ENCODE results near the gene FAM219A.

Gene FAM219A

DNA sequence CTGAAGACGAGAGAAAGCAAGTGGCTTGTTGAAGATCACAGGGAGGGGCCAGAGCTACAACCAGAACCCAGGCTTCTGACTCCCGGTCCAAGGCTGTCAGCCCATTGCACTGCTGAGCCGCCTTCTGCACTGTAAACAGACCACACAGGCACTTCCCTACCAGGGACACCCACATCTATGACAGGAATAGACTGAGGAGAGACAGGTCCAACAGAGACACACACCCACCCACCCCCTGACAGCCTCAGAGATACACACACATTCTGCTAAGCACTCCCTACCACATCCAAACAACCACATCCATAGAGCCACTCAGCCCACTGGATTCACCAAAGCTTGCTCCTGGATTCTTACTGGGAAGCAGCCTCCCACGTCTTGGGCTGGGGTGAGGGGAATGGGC lies 58.6 kb downstream of the FAM219A start:
- DNase-seq, result no peak

DNA sequence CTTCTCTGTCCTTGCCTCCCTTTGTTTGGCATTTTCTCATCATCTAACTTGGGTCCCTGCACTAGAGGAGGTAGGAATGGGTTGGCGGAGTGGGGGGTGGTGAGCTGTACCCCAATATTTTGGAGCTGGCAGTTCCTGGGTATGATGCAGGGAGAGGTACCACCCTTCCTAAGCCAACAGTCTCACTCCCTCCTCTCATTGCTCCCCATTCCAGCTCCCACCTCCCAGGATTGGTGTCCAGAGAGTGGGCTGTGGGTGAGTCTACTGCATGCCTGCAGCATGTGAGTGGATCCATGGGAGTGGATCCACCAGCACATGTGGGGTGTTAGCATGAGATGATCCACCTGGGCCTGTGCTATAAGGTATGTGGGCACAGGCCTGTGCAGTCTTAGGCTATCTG lies 59.5 kb downstream of the FAM219A start:
- no peak for DNase-seq

DNA sequence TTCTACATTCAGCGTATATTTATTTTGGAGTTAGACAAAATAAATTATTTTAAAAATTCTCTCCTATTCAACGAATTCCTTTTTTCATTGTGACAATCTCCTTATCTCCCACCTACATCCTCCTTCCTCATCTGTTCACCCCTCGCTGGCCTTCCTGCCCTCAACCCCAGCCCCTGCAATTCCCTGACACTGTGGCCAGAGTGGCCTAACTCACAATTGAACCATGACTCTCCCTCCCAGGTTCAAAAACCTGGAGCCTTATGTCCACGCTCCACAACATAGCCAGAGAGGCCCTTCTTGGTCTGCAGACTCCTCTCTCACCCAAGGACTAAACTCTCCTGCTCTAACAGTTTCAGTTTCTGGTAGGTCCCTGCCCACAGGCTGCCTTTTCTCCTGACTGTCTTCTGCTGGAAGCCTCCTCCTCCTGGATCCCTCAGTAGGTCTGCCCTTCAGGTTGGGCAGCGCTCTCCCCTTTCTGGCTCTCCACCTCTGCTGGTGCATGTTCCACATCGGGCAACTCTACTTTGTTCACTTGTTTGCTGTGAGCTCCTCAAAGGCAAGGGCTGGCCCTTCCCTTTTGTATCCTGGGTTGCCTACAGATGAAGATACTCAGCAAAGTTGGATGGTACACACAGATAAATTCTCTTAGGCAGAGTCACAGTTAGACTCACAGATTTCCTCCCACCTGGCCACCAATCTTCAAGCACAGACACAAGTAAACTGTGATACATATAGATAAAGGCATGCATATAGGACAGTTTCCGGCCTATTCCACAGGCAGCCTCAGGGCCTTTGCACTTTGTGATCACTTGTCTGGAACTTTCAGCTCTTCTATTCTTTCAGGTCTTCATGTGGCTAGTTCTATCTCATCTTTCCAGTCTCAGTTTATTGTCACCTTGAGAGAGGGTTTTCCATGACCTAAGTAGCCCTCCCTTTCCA lies 61.8 kb downstream of the FAM219A start:
- DNase-seq, result no peak

- DNase-seq, result no peak
Measured at GRCh38 chr9:34392511-34392910, 65.9 kb downstream of the FAM219A start.

DNA sequence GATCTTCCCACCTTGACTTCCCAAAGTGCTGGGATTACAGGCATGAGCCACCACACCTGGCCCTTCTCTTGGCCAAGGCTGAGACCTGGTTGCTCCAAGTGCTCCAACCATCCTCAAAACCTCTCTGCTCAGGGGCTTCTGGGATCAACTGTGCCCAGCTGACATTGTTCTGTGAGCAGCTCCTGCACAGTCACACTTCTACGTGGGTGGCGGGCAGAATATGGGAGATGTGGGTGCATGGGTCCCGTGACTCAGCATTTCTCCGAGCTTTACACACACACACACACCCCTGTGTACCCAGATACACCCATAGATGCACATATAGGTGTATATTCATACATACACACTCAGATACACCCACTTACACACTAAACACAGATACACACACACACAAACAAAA lies 71.1 kb downstream of the FAM219A start:
- DNase-seq, result no peak

DNA sequence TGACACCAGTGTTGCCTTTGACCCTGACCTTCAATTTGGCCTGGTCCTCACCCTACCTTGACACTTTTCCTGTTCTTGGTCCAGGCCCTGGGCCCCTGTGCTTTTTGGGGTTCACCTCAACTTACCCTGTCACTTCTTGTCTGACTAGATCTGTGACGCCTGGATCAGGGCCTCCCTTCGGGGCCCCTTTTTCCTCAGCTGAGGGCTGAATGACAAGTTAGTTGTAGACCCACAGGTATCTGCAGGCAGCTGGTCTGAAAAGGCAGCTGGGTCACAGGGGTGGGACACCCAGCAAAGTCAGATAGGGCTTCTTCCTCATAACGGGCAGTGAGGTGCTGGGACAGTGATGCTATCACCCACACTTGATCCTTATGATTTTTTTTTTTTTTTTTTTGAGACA lies 71.7 kb downstream of the FAM219A start:
- DNase-seq, result no peak

GRCh38 chr9:34385561-34386230 lies 72.7 kb downstream of the FAM219A start:
- DNase-seq, result no peak

DNA sequence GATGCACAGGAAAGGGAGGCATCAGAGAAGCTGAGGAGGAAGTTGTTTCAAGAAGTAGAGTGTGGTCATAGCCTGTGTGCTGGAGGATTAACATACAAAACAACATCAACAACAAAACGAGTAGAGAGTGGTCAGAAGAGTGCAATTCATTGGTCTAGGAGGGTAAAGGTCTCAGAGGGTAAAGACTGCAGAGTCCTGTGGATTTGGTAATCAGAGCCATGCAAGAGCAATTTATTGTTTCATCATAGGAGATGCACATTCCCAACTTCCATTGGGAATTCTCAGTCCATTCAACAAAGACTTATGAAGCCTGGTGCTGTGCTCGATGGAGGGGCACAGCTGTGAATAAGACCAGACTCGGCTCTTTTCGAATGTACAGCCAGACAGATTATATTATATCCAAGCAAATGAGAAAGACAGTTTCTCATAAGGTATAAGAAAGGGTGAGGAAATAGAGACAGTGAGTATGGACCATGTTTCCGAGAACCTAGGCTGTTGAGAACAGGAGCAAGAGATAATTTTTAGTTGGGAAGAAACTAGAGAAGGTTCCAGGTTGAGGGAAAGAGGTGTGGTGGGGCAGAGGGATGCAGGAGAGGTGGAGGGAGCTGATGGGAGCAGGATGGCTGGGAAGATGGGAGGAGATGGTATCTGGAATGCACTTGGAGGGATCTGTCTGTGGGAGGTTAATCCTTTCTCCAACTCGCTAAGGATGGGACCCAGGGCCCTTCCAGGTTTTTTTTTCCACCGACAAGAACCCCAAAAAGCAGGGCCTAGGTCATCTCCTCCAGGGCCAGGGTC lies 73.8 kb downstream of the FAM219A start:
- DNase-seq, result no peak

GRCh38 chr9:34383904-34384303 lies 74.5 kb downstream of the FAM219A start:
- DNase-seq, result no peak

DNA sequence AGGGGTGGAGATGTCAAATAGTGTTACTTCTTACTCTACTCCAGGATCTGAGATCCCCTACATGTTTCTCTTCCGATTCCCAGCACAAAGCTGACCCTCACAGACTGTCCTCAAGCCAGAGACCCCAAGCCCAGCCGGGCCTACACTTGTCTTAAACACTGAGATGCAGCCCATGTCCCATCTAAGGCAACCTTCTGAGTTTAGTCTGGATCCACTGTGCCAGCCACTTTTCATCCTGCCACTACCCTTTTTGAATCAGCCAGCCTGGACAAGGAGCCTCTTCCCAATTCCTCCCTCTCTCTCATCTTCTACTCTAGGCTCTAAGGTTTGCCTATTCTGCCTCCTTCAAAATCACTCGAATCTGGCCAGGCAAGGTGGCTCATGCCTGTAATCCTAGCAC lies 75.5 kb downstream of the FAM219A start:
- DNase-seq, result no peak

DNA sequence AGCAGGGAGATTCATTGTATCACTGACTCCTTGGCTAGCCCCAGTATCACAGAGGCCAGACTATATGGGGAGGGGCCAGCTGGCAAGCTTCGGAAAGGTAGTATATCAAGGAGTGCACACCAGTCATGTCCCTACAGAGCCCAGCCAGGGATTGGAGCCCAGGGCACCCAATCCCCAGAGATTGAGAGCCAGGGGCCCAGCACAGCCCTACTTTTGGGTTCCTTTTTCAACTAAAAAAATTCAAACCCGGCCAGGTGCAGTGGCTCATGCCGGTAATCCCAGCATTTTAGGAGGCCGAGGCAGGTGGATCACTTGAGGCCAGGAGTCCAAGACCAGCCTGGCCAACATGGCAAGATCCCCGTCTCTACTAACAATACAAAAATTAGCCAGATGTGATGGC lies 76.3 kb downstream of the FAM219A start:
- no peak for DNase-seq

DNA sequence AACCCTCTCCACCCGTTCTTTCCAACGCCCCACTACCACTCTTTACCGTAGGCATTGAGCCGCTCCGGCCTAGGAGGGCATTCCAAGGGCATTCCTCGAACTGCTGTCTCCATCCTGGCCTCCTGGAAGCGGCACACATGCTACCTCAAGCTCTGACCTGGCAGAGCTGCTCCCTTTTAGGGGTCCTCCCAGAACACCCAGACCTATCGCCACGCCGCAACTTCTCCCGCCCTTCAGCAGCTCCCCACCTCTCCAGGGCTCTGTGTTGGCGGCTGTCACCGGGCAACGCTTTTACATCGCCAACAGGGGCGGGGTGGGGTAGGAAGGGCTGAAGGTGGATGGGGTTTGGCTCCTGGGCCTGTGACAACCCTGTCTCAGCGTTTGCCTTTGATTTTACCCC lies 77.0 kb downstream of the FAM219A start:
- peak; percentile 62 for DNase-seq

GRCh38 chr9:34380511-34381315 lies 77.7 kb downstream of the FAM219A start:
- peak; percentile 93 for DNase-seq

- DNase-seq, result peak; percentile 60
Measured at GRCh38 chr9:34380034-34380510, 78.3 kb downstream of the FAM219A start.

DNA sequence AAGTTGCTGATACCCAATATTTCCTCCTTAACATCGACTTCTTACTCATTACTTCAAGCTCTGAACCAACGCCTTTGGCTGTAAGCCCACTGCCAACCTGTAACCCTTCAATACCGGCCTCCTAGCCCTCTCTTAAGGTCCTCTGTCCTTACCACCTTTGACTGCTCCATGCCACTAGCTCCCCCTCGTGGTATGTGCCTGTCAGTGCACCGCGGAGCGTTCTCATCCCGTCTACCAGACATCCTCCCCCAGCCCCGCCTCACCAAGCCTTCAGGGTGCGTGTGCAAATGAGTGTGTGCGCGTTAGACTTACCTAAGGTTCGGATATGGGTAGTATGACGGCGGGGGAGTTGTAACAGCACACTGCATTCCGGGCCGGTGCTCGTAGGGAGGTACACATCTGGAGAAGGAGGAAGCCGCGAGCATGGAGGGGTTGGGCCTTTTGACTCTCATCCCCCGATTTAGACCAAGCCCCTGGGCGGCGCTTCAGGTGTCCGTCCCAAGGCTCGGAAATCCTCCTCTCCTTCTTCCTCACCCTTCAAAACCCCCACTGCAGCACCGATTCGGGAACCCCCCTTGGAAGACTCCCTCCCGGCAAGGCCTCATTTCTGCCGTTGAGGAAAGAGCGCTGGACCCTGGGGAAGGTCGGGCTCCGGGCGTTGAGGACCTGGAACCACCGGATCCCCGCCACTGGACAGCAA lies 78.9 kb downstream of the FAM219A start:
- DNase-seq, result peak; percentile 88

DNA sequence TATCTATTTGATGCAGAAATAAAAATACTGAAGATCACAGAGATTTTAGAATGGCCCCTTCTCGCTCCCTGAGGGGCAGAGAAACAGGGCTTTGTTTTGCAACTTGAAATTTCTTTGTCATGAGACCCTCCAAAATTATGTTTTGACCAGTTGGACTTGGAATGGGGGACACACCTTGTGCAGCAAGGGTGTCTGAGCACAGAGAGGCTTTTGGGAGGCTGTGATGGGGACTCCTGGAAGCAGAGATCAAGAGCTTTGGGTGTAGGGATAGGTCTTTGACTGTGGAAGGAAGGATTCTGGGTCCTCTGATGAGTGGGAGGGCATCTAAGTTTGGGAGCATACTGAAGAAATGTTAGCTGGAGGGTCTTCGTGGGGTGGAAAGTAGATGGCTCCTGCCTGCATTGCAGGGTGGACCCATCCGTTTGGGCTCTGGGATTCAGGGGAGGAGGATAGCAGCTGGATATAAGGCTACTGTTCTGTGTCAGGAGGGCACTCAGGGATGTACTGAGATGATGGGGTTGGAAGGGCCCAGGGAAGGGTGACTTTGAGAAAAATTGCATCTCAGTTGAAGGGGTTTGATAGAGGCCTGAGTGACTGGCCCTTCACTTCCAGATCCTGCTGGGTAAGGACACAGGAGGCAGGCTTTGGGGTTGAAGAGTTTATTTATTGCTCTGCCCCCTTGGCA lies 79.9 kb downstream of the FAM219A start:
- no peak for DNase-seq

- no peak for DNase-seq
Measured at GRCh38 chr9:34377404-34377746, 81.0 kb downstream of the FAM219A start.

DNA sequence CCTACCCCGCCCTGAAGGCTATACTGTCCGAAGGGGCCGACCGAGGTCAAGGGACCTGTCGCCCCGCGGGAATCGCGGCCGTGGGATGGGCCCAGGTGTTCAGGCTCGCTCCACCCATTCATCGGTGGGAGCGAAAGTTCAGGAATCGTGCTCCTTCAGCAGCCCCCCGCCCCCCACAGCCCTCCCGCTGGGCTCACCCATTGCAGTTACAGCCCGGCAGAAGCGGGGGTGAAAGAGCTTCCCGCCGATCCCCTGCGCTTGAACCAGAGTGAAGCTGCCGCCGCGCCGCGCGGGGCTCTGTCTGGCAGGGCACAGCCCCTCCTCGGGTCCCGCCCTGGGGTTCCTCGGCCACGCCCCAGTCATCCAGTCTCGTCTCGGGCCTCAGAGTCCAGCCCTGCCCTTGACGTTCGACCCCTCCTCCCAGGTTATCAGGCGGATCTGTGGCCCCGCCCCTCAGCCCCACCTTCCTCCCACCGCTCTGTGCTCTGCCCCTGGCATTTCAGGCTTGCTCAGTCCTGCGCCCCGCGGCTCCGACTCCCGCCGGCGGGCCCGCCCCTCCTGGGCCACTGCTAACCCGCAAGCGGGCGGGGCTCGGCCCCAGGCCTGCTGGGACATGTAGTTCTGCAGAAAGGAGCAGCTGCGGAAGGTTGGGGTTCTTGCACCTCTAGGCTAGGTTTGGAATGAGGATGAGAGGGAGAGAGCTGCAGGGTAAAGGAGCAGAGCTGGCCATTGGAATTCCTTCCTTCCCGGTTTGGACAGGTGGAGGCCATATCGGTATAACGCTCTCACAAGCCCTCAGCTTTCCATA lies 81.6 kb downstream of the FAM219A start, which contains the start of gene MYORG:
MYORG (minus strand) TSS at position 303 of the 808 bp plus-strand sequence. CDS start 3,955 bp downstream, outside the sequence.
- DNase-seq, result peak; percentile 96

- DNase-seq, result peak; percentile 67
Measured at GRCh38 chr9:34375901-34376595, 82.3 kb downstream of the FAM219A start.
